ENCODE measurements around the gene DCAF4.

Gene DCAF4

GRCh38 chr14:72883961-72884360 lies 42.3 kb upstream of the DCAF4 start:
- TF ChIP-seq POLR2AphosphoS5 (IDR thresholded peaks at IDR 0.05; ENCODE audit: low read depth, low read length) = no peak
- TF ChIP-seq FOXP2 (optimal IDR thresholded peaks at IDR 0.05; ENCODE audit: borderline replicate concordance, extremely low read depth, extremely low read length, insufficient read depth) = no peak
- TF ChIP-seq SIN3A (IDR thresholded peaks at IDR 0.05; ENCODE audit: borderline replicate concordance, insufficient read depth, low read length) = no peak
- TF ChIP-seq, protein P1, sequence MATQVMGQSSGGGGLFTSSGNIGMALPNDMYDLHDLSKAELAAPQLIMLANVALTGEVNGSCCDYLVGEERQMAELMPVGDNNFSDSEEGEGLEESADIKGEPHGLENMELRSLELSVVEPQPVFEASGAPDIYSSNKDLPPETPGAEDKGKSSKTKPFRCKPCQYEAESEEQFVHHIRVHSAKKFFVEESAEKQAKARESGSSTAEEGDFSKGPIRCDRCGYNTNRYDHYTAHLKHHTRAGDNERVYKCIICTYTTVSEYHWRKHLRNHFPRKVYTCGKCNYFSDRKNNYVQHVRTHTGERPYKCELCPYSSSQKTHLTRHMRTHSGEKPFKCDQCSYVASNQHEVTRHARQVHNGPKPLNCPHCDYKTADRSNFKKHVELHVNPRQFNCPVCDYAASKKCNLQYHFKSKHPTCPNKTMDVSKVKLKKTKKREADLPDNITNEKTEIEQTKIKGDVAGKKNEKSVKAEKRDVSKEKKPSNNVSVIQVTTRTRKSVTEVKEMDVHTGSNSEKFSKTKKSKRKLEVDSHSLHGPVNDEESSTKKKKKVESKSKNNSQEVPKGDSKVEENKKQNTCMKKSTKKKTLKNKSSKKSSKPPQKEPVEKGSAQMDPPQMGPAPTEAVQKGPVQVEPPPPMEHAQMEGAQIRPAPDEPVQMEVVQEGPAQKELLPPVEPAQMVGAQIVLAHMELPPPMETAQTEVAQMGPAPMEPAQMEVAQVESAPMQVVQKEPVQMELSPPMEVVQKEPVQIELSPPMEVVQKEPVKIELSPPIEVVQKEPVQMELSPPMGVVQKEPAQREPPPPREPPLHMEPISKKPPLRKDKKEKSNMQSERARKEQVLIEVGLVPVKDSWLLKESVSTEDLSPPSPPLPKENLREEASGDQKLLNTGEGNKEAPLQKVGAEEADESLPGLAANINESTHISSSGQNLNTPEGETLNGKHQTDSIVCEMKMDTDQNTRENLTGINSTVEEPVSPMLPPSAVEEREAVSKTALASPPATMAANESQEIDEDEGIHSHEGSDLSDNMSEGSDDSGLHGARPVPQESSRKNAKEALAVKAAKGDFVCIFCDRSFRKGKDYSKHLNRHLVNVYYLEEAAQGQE (IDR thresholded peaks at IDR 0.05; ENCODE audit: insufficient read depth in 1 of 2, low read depth in 2 of 2, low read length in 2 of 2) = no peak
- TF ChIP-seq TAF1 (IDR thresholded peaks at IDR 0.05; ENCODE audit: borderline replicate concordance, insufficient read depth, low read length) = no peak

- TF ChIP-seq, protein P1 (IDR thresholded peaks at IDR 0.05; ENCODE audit: insufficient read depth in 1 of 2, low read depth in 2 of 2, low read length in 2 of 2) = no peak
- TF ChIP-seq SIN3A (IDR thresholded peaks at IDR 0.05; ENCODE audit: borderline replicate concordance, insufficient read depth, low read length) (no peak), POLR2AphosphoS5 (IDR thresholded peaks at IDR 0.05; ENCODE audit: low read depth, low read length) (no peak), TAF1 (IDR thresholded peaks at IDR 0.05; ENCODE audit: borderline replicate concordance, insufficient read depth, low read length) (no peak), FOXP2 (optimal IDR thresholded peaks at IDR 0.05; ENCODE audit: borderline replicate concordance, extremely low read depth, extremely low read length, insufficient read depth) (no peak)
Observed at GRCh38 chr14:72884386-72884785, 41.9 kb upstream of the DCAF4 start.

DNA sequence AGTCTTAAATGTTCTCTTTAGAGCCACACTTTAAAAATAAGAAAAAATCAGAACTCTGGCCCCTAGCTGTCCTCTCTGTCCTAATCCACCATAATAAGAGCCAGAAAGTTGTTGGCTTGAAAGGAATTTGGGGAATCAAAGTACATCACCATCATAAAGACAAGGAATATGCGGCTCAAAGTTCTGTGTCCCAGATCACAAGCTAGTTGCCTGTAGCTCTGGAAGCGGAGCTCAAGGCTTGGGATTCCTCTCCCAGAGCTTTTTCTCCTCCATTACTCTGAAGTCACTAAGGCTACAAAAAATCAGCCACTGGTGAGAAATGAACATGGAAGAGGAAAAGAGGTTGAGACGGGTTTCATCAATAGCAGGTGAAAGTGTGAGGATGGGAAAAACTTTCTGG lies 38.8 kb upstream of the DCAF4 start:
- no peak for TF ChIP-seq FOXP2 (optimal IDR thresholded peaks at IDR 0.05; ENCODE audit: borderline replicate concordance, extremely low read depth, extremely low read length, insufficient read depth)
- TF ChIP-seq, protein P1 (IDR thresholded peaks at IDR 0.05; ENCODE audit: insufficient read depth in 1 of 2, low read depth in 2 of 2, low read length in 2 of 2) = no peak
- TF ChIP-seq POLR2AphosphoS5 (IDR thresholded peaks at IDR 0.05; ENCODE audit: low read depth, low read length) = no peak
- no peak for TF ChIP-seq SIN3A (IDR thresholded peaks at IDR 0.05; ENCODE audit: borderline replicate concordance, insufficient read depth, low read length)
- no peak for TF ChIP-seq TAF1 (IDR thresholded peaks at IDR 0.05; ENCODE audit: borderline replicate concordance, insufficient read depth, low read length)

- TF ChIP-seq POLR2AphosphoS5 (IDR thresholded peaks at IDR 0.05; ENCODE audit: low read depth, low read length) = no peak
- TF ChIP-seq TAF1 (IDR thresholded peaks at IDR 0.05; ENCODE audit: borderline replicate concordance, insufficient read depth, low read length) = no peak
Observed at GRCh38 chr14:72888192-72888591, 38.1 kb upstream of the DCAF4 start.

- TF ChIP-seq, protein P1 (IDR thresholded peaks at IDR 0.05; ENCODE audit: insufficient read depth in 1 of 2, low read depth in 2 of 2, low read length in 2 of 2) = no peak
- TF ChIP-seq SIN3A (IDR thresholded peaks at IDR 0.05; ENCODE audit: borderline replicate concordance, insufficient read depth, low read length) (no peak), TAF1 (IDR thresholded peaks at IDR 0.05; ENCODE audit: borderline replicate concordance, insufficient read depth, low read length) (no peak), POLR2AphosphoS5 (IDR thresholded peaks at IDR 0.05; ENCODE audit: low read depth, low read length) (no peak), FOXP2 (optimal IDR thresholded peaks at IDR 0.05; ENCODE audit: borderline replicate concordance, extremely low read depth, extremely low read length, insufficient read depth) (no peak)
Observed at GRCh38 chr14:72888636-72889201, 37.5 kb upstream of the DCAF4 start.
